Panc1 (cell line): ENCODE data around the gene SEC31A. TPM values are rescaled to one million over a fixed set of nuclear protein-coding genes. Genes with fewer than 3 reads are reported as not detected.
"Not testable (repeated sequence)": the region's sequence is repeated elsewhere in the genome, so short reads cannot be mapped to it uniquely, and the experiment has no call there.

Source experiments
- ATAC-seq: fragments of 200-7000 bp; cut with Tn5 transposase; 2 replicates; pipeline ENCODE4 v1.9.1; 2020; ENCODE audit warnings: mild to moderate bottlenecking, moderate library complexity
- BruUV-seq: library from RNA; stranded (reverse); fragments of 400-500 nt; replicated peaks from 2 replicates; lab custom pipeline; 2021; lab: Mats Ljungman, UMichigan
- CTCF ChIA-PET: fragments of 300-600 bp; sonication (Branson Sonifier 250); formaldehyde crosslinking; loops from one replicate; lab custom pipeline; 2022; ENCODE audit warnings: antibody characterized with exemption; lab: Charles Lee
- POLR2A ChIA-PET: fragments of 300-600 bp; sonication (Branson Sonifier 250); formaldehyde crosslinking; loops from one replicate; lab custom pipeline; 2022; ENCODE audit warnings: antibody characterized with exemption; lab: Charles Lee
- DNase-seq: peaks from one replicate; pipeline ENCODE4 v3.0.0-alpha.2; 2010; ENCODE audit warnings: low read depth, low spot score
- H3K27ac ChIP-seq: 2 replicates; pipeline ENCODE4 v1.5.1; 2011; ENCODE audit warnings: mild to moderate bottlenecking, low read length, inconsistent platforms
- H3K27me3 ChIP-seq: fragments of 200-500 bp; sonication (Bioruptor generic); 2 replicates; pipeline ENCODE4 v1.6.0; 2014; ENCODE audit warnings: low read length, inconsistent platforms; ENCODE audit not compliant: control insufficient read depth, insufficient read depth
- H3K36me3 ChIP-seq: fragments of 200-500 bp; sonication (Bioruptor generic); 2 replicates; pipeline ENCODE4 v1.5.1; 2014; ENCODE audit warnings: inconsistent platforms, mild to moderate bottlenecking, low read length, moderate library complexity; ENCODE audit not compliant: control insufficient read depth, insufficient read depth
- H3K4me1 ChIP-seq: 2 replicates; pipeline ENCODE4 v1.5.1; 2011; ENCODE audit warnings: inconsistent platforms, mild to moderate bottlenecking, low read length, moderate library complexity; ENCODE audit not compliant: control insufficient read depth, insufficient read depth
- H3K4me3 ChIP-seq, 2 experiments: 2 replicates each; pipeline ENCODE4 v1.5.1; 2011 to 2012; ENCODE audit warnings: low read depth in 2 of 2, low read length in 2 of 2, mild to moderate bottlenecking in 2 of 2, inconsistent platforms in 1 of 2, moderate library complexity in 1 of 2
- H3K9me3 ChIP-seq: fragments of 200-500 bp; sonication (Bioruptor generic); 2 replicates; pipeline ENCODE4 v1.5.1; 2014; ENCODE audit warnings: low read depth, mild to moderate bottlenecking, inconsistent platforms, low read length, moderate library complexity; ENCODE audit not compliant: control insufficient read depth, insufficient read depth
- POLR2AphosphoS5 ChIP-seq: IDR thresholded peaks from 2 replicates; pipeline ENCODE4 v1.6.1; 2012; ENCODE audit warnings: mild to moderate bottlenecking, low read depth, low read length, moderate library complexity
- SIN3A ChIP-seq: IDR thresholded peaks from 2 replicates; pipeline ENCODE4 v1.6.1; 2012; ENCODE audit warnings: low read depth, mild to moderate bottlenecking, low read length, moderate library complexity, borderline replicate concordance; ENCODE audit not compliant: insufficient read depth
- TCF7L2 ChIP-seq: IDR thresholded peaks from 2 replicates; pipeline ENCODE4 v1.6.1; 2011; ENCODE audit warnings: mild to moderate bottlenecking, low read depth, low read length, inconsistent platforms
- in situ Hi-C: cut with HindIII; loops from 2 replicates; pipeline ENCODE4 v1.10.0; 2016; ENCODE audit warnings: low sequenced_read_pairs, low pct_unique_long_range_greater_than_20kb
- intact Hi-C: fragments of 100-400 bp; cut with micrococcal nuclease; formaldehyde crosslinking; loops from one replicate; pipeline ENCODE4 v1.10.0; 2022; ENCODE audit not compliant: unreplicated experiment
- total RNA-seq: library from RNA; stranded (reverse); gene quantifications from one replicate; pipeline ENCODE4 v1.2.1, GENCODE V29; 2021; ENCODE audit not compliant: unreplicated experiment
- TF ChIP-seq, protein P1 (sequence below): fragments of 450-650 bp; IDR thresholded peaks from 2 replicates; pipeline ENCODE4 v1.5.1; 2017; ENCODE audit warnings: mild to moderate bottlenecking
- TF ChIP-seq, protein P2 (sequence below), 2 experiments: IDR thresholded peaks; 2 replicates each; pipeline ENCODE4 v1.6.1; 2011 to 2012; ENCODE audit warnings: low read depth in 2 of 2, control low read depth in 1 of 2, low read length in 1 of 2, mild to moderate bottlenecking in 1 of 2, moderate library complexity in 1 of 2; ENCODE audit not compliant: insufficient read depth in 1 of 2

SEC31A gene
- total RNA-seq, 1 experiment from 2014 or later = 107 TPM

DNA sequence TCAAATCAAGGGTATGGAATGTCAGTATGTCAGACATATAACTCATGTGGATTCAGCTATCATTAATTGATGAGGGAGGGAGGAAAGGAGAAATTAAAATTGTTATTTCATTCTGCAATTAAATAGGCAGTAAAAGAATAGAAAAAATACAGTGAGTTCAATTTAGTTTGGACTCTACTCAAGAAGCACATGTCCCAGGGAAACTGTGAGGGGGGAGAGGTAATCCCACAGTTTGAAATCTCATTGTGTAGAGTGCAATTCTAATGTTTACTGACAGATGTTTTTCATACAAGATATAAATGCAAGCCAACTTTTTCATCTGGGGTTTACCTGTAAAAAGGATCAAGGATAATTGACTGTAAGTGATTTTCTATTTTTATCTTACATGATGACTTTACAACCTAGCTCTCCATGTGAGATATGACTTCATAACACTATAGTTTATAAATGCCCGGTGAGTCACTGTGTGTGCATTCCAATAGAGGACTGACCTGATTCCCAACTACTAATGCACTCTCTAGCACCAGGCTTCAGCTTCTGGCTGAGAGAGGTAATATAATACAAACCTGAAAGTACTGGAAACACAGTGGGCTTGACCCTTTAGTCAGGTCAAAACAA lies 57.1 kb downstream of the SEC31A start:
- Histone ChIP-seq H3K9me3 (no peaks in the 10 kb centered on the region), H3K27me3 (no peaks in the 10 kb centered on the region), H3K36me3 (peaks cover 8% of the 10 kb centered on the region), H3K4me3 (no peak overlapping the region), H3K4me1 (no peaks in the 10 kb centered on the region), H3K27ac (no peak overlapping the region)
- ChIA-PET CTCF (no interaction called here), POLR2A (no interaction called here)
- intact Hi-C loops = no loop called here
- peak; percentile 62; the same call in 1 of the 2 replicates for ATAC-seq
- peak; percentile 48 for DNase-seq
- in situ Hi-C loops = no loop called here
- TF ChIP-seq, protein P1, sequence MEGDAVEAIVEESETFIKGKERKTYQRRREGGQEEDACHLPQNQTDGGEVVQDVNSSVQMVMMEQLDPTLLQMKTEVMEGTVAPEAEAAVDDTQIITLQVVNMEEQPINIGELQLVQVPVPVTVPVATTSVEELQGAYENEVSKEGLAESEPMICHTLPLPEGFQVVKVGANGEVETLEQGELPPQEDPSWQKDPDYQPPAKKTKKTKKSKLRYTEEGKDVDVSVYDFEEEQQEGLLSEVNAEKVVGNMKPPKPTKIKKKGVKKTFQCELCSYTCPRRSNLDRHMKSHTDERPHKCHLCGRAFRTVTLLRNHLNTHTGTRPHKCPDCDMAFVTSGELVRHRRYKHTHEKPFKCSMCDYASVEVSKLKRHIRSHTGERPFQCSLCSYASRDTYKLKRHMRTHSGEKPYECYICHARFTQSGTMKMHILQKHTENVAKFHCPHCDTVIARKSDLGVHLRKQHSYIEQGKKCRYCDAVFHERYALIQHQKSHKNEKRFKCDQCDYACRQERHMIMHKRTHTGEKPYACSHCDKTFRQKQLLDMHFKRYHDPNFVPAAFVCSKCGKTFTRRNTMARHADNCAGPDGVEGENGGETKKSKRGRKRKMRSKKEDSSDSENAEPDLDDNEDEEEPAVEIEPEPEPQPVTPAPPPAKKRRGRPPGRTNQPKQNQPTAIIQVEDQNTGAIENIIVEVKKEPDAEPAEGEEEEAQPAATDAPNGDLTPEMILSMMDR = no peak
- TF ChIP-seq, protein P2, sequence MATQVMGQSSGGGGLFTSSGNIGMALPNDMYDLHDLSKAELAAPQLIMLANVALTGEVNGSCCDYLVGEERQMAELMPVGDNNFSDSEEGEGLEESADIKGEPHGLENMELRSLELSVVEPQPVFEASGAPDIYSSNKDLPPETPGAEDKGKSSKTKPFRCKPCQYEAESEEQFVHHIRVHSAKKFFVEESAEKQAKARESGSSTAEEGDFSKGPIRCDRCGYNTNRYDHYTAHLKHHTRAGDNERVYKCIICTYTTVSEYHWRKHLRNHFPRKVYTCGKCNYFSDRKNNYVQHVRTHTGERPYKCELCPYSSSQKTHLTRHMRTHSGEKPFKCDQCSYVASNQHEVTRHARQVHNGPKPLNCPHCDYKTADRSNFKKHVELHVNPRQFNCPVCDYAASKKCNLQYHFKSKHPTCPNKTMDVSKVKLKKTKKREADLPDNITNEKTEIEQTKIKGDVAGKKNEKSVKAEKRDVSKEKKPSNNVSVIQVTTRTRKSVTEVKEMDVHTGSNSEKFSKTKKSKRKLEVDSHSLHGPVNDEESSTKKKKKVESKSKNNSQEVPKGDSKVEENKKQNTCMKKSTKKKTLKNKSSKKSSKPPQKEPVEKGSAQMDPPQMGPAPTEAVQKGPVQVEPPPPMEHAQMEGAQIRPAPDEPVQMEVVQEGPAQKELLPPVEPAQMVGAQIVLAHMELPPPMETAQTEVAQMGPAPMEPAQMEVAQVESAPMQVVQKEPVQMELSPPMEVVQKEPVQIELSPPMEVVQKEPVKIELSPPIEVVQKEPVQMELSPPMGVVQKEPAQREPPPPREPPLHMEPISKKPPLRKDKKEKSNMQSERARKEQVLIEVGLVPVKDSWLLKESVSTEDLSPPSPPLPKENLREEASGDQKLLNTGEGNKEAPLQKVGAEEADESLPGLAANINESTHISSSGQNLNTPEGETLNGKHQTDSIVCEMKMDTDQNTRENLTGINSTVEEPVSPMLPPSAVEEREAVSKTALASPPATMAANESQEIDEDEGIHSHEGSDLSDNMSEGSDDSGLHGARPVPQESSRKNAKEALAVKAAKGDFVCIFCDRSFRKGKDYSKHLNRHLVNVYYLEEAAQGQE (IDR thresholded peaks at IDR 0.05; ENCODE audit: insufficient read depth in 1 of 2, low read depth in 2 of 2, low read length in 1 of 2) = no peak
- TF ChIP-seq TCF7L2 (no peak), SIN3A (no peak), POLR2AphosphoS5 (no peak)
- BruUV-seq = no TSS peak

DNA sequence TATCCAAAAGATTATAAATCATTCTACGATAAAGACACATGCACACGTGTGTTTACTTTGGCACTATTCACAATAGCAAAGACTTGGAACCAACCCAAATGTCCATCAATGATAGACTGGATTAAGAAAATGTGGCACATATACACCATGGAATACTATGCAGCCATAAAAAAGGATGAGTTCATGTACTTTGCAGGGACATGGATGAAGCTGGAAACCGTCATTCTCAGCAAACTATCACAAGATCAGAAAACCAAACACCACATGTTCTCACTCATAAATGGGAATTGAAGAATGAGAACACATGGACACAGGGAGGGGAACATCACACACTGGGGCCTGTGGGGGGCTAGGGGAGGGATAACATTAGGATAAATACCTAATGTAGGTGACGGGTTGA lies 57.9 kb downstream of the SEC31A start:
- intact Hi-C loops, H3K27ac ChIP-seq: not testable (repeated sequence)

DNA sequence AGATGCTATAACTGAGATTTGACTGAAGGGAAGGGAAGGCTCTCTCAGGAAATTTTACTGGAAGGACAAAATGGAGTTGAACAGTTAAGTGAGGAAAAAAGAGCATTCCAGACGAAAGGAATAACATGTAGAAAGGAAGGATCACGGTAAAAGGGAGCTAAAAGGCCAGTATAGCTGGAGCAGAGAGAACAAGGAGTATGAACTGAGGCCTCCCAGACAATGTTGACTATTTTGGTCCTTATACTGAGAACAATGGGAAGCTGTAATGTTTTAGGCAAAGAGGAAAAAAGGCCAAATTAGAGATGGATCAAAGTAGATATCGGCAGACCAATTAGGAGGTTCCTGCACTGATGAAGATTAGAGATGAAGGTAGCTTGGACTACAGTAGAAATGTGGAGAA lies 65.5 kb downstream of the SEC31A start:
- TF ChIP-seq POLR2AphosphoS5 = no peak
- TF ChIP-seq TCF7L2 = no peak
- TF ChIP-seq, protein P2 (IDR thresholded peaks at IDR 0.05; ENCODE audit: insufficient read depth in 1 of 2, low read depth in 2 of 2, low read length in 1 of 2) = no peak
- TF ChIP-seq, protein P1 = no peak
- TF ChIP-seq SIN3A = no peak
- H3K4me3 ChIP-seq = no peak overlapping the region
- no peak overlapping the region for H3K27ac ChIP-seq
- ChIA-PET CTCF (no interaction called here), POLR2A (no interaction called here)
- in situ Hi-C loops = no loop called here
- no peaks in the 10 kb centered on the region for H3K9me3 ChIP-seq
- BruUV-seq = no TSS peak
- H3K36me3 ChIP-seq = peaks cover 50% of the 10 kb centered on the region
- no peaks in the 10 kb centered on the region for H3K27me3 ChIP-seq
- H3K4me1 ChIP-seq = no peaks in the 10 kb centered on the region
- intact Hi-C loops = no loop called here
- DNase-seq (no peak), ATAC-seq (no peak)

More for the DNA sequence above, 57.9 kb downstream of the SEC31A start:
- POLR2A ChIA-PET, H3K4me1 ChIP-seq, BruUV-seq, H3K4me3 ChIP-seq, CTCF ChIA-PET, H3K9me3 ChIP-seq, DNase-seq, in situ Hi-C loops, H3K27me3 ChIP-seq, ATAC-seq: not testable (repeated sequence)
- peaks cover 15% of the 10 kb centered on the region for H3K36me3 ChIP-seq
